ENCODE results near the gene BTBD9.
"Not testable (repeated sequence)": the region's sequence is repeated elsewhere in the genome, so short reads cannot be mapped to it uniquely, and the experiment has no call there.

Gene BTBD9

GRCh38 chr6:38429546-38429945 lies 210.2 kb downstream of the BTBD9 start:
- no peak for DNase-seq
- ATAC-seq: no peak

- DNase-seq: no peak
- ATAC-seq: no peak
Observed at GRCh38 chr6:38427492-38428210, 212.1 kb downstream of the BTBD9 start.

GRCh38 chr6:38425788-38426488 lies 213.8 kb downstream of the BTBD9 start:
- DNase-seq, ATAC-seq: not testable (repeated sequence)

- ATAC-seq (no peak), DNase-seq (no peak)
Observed at GRCh38 chr6:38423746-38424145, 216.0 kb downstream of the BTBD9 start.

- no peak for ATAC-seq
- no peak for DNase-seq
Observed at GRCh38 chr6:38420207-38420606, 219.5 kb downstream of the BTBD9 start.

GRCh38 chr6:38417521-38417920 lies 222.2 kb downstream of the BTBD9 start:
- no peak for DNase-seq
- no peak for ATAC-seq

GRCh38 chr6:38415231-38416005 lies 224.3 kb downstream of the BTBD9 start:
- DNase-seq (no peak), ATAC-seq (no peak)

GRCh38 chr6:38413102-38413800 lies 226.5 kb downstream of the BTBD9 start:
- ATAC-seq (no peak), DNase-seq (no peak)

GRCh38 chr6:38407192-38407591 lies 232.5 kb downstream of the BTBD9 start:
- ATAC-seq (no peak), DNase-seq (no peak)

- no peak for ATAC-seq
- no peak for DNase-seq
Observed at GRCh38 chr6:38406096-38406495, 233.6 kb downstream of the BTBD9 start.

GRCh38 chr6:38404900-38405556 lies 234.7 kb downstream of the BTBD9 start:
- DNase-seq (no peak), ATAC-seq (no peak)

GRCh38 chr6:38404355-38404754 lies 235.4 kb downstream of the BTBD9 start:
- ATAC-seq (no peak), DNase-seq (no peak)

GRCh38 chr6:38403548-38403947 lies 236.2 kb downstream of the BTBD9 start:
- ATAC-seq: no peak
- DNase-seq: no peak

- DNase-seq (no peak), ATAC-seq (no peak)
Observed at GRCh38 chr6:38400764-38401163, 239.0 kb downstream of the BTBD9 start.

GRCh38 chr6:38400101-38400500 lies 239.6 kb downstream of the BTBD9 start:
- ATAC-seq (no peak), DNase-seq (no peak)

- ATAC-seq (no peak), DNase-seq (no peak)
Observed at GRCh38 chr6:38396209-38396608, 243.5 kb downstream of the BTBD9 start.

GRCh38 chr6:38393986-38394385 lies 245.7 kb downstream of the BTBD9 start:
- ATAC-seq (no peak), DNase-seq (no peak)

- ATAC-seq: no peak
- no peak for DNase-seq
Observed at GRCh38 chr6:38391626-38392579, 247.8 kb downstream of the BTBD9 start.

- ATAC-seq: no peak
- no peak for DNase-seq
Observed at GRCh38 chr6:38391206-38391605, 248.5 kb downstream of the BTBD9 start.

- ATAC-seq (no peak), DNase-seq (no peak)
Observed at GRCh38 chr6:38389875-38390274, 249.9 kb downstream of the BTBD9 start.

GRCh38 chr6:38387971-38388370 lies 251.8 kb downstream of the BTBD9 start:
- ATAC-seq (no peak), DNase-seq (no peak)
